ENCODE measurements around the gene MED13.

- TF ChIP-seq CTCF (IDR thresholded peaks at IDR 0.05) (no peak), POLR2A (IDR thresholded peaks at IDR 0.05) (no peak)
These were observed 8.9 kb upstream of the MED13 start for GRCh38 chr17:62073993-62074392.

Data from esophagus squamous epithelium (tissue), 4 donors.